Fibroblast of lung (primary cell): Measurements from ENCODE around the gene TPGS2.

Experiments used
- EZH2 ChIP-seq: IDR thresholded peaks from 2 replicates; pipeline ENCODE4 v1.5.1; 2012; ENCODE audit warnings: low read length, control low read depth, mild to moderate bottlenecking; ENCODE audit errors: missing control alignments
- TF ChIP-seq, protein P1 (sequence below), 2 donors: IDR thresholded peaks in 1 of 2; conservative IDR thresholded peaks in 1 of 2; 1 replicate in 1 of 2; 2 replicates in 1 of 2; pipeline ENCODE4 v1.5.1; 2011 to 2012; ENCODE audit warnings: low read length in 2 of 2, control low read depth in 1 of 2, inconsistent platforms in 1 of 2, low read depth in 1 of 2, mild to moderate bottlenecking in 1 of 2

DNA sequence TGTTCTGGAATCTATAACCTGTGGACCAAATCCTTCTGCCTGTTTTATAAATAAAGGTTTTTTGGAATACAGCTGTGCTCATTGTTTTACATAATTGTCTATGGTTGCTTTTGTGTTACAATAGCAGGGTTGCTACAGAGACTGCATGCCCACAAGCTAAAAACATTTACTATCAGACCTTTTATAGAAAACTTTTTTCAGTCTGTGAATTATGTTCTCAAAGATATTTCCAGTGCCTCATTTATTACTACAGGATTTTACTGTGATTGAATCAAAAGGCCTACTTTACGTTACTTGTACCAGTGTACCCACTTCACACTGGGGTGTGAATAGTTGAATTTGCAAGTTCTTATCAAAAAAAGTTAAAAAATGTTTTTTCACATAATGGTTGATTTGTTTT, 7.1 kb upstream of the TPGS2 start:
- TF ChIP-seq, protein P1, sequence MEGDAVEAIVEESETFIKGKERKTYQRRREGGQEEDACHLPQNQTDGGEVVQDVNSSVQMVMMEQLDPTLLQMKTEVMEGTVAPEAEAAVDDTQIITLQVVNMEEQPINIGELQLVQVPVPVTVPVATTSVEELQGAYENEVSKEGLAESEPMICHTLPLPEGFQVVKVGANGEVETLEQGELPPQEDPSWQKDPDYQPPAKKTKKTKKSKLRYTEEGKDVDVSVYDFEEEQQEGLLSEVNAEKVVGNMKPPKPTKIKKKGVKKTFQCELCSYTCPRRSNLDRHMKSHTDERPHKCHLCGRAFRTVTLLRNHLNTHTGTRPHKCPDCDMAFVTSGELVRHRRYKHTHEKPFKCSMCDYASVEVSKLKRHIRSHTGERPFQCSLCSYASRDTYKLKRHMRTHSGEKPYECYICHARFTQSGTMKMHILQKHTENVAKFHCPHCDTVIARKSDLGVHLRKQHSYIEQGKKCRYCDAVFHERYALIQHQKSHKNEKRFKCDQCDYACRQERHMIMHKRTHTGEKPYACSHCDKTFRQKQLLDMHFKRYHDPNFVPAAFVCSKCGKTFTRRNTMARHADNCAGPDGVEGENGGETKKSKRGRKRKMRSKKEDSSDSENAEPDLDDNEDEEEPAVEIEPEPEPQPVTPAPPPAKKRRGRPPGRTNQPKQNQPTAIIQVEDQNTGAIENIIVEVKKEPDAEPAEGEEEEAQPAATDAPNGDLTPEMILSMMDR (conservative IDR thresholded peaks at IDR 0.05 in 1 of 2, IDR thresholded peaks at IDR 0.05 in 1 of 2; ENCODE audit: low read depth in 1 of 2, low read length in 2 of 2) = no peak
- TF ChIP-seq EZH2 = no peak
